Lower lobe of right lung (tissue), 2 donors: Measurements from ENCODE around the gene RBM20. TPM values are rescaled to one million over a fixed set of nuclear protein-coding genes. Genes with fewer than 3 reads are reported as not detected.
A peak's percentile ranks its signal among the peaks of the same experiment; 100 is the strongest.

Experiments used
- ATAC-seq, 2 donors: fragments of 200-7000 bp; cut with Tn5 transposase; one replicate each; pipeline ENCODE4 v1.9.1; 2020 to 2022; ENCODE audit warnings: mild to moderate bottlenecking in 2 of 2, moderate library complexity in 2 of 2
- DNase-seq: peaks from one replicate; pipeline ENCODE4 v3.0.0-alpha.2; 2020
- H3K27ac ChIP-seq: fragments of 200-600 bp; one replicate; pipeline ENCODE4 v1.8.0; 2022
- H3K27me3 ChIP-seq: fragments of 200-600 bp; one replicate; pipeline ENCODE4 v1.8.0; 2022; ENCODE audit warnings: low read depth
- H3K36me3 ChIP-seq: fragments of 200-600 bp; one replicate; pipeline ENCODE4 v1.8.0; 2022; ENCODE audit warnings: mild to moderate bottlenecking
- H3K4me1 ChIP-seq: fragments of 200-600 bp; one replicate; pipeline ENCODE4 v1.8.0; 2022
- H3K4me3 ChIP-seq: fragments of 200-600 bp; one replicate; pipeline ENCODE4 v1.8.0; 2022; ENCODE audit warnings: mild to moderate bottlenecking
- H3K9me3 ChIP-seq: fragments of 200-600 bp; one replicate; pipeline ENCODE4 v1.8.0; 2022
- CTCF ChIP-seq: fragments of 200-600 bp; IDR thresholded peaks from one replicate; pipeline ENCODE4 v1.8.0; 2022; ENCODE audit warnings: antibody characterized with exemption, mild to moderate bottlenecking
- intact Hi-C: fragments of 100-400 bp; cut with DNase I; formaldehyde crosslinking; loops from one replicate; pipeline ENCODE4 v1.11.0; 2022
- total RNA-seq: library from RNA; stranded (reverse); fragmentation: NEBNext Ultra II Directional; extraction: Animal tissue kit (Norgen Biotek cat#: 25700); gene quantifications from one replicate; pipeline ENCODE4 v1.2.1, GENCODE V29; 2021
- donor health status: DM: no; HTN: yes; CAD: no; lungs with severe emphysema.

The RBM20 gene
- total RNA-seq, 1 donor from 2014 or later, result 1.0 TPM

DNA sequence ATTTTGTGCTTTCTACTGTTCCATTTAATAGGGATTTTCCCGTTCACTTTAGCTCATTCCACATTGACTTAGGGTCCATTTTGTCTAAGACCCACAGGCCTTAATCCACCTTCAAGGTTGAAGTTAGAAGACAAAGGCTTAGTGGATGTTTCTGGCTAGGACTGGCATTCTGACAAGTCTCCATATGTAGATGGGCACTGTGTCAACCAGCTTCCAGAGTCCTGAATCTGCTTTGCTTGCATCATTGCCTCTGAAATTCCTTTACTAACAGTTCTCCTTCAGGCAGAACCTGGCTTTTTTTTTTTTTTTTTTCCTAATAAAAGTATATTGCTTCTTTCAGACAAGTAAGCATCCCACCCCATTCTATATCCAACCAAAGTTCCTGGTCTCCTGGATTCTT is 158.0 kb downstream of the RBM20 start:
- Histone ChIP-seq H3K27ac (no peak overlapping the region), H3K27me3 (peaks cover 3% of the 10 kb centered on the region), H3K4me3 (no peak overlapping the region), H3K36me3 (no peaks in the 10 kb centered on the region), H3K9me3 (no peaks in the 10 kb centered on the region), H3K4me1 (peaks cover 24% of the 10 kb centered on the region)
- intact Hi-C loops, result loop anchor here (10.0 kb wide), 1 partner anchor 93 kb away; no protein-coding TSS in a partner anchor
- ATAC-seq (no peak), DNase-seq (no peak)
- TF ChIP-seq CTCF, result no peak

GRCh38 chr10:110802551-110803238 is 158.6 kb downstream of the RBM20 start:
- H3K27me3 ChIP-seq, result peaks cover 5% of the 10 kb centered on the region
- H3K36me3 ChIP-seq, result no peaks in the 10 kb centered on the region
- ATAC-seq, result peak; percentile 80 to 86
- H3K9me3 ChIP-seq, result no peaks in the 10 kb centered on the region
- H3K4me1 ChIP-seq, result peaks cover 24% of the 10 kb centered on the region
- H3K4me3 ChIP-seq, result no peak overlapping the region
- peak; percentile 79 for DNase-seq
- no peak for TF ChIP-seq CTCF
- no peak overlapping the region for H3K27ac ChIP-seq
- intact Hi-C loops, result loop anchor here (10.0 kb wide), 1 partner anchor 92 kb away; no protein-coding TSS in a partner anchor

DNA sequence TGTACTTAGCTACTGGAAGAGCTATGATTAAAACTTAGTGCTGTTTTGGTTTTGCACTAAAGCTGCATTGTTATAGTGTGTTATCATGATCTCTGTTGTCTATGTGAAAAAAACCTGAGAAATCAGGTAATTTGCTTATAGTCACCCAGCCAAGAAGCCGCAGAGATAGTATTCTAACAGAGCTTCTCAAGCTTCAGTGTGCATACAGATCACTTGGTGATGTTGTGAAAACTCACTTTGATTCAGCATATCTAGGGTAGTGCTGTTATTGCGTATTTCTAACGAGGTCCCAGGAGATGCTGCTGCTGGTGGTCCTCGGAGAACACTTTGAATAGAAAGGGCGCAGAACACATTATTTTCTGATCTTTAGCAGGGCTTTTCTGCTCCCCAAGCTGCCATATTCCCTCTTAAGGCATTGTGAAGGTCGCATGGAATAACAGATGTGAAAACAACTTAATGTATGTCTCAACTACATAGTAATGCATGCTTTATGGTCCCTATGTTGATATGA is 159.2 kb downstream of the RBM20 start:
- no peaks in the 10 kb centered on the region for H3K9me3 ChIP-seq
- H3K27ac ChIP-seq, result no peak overlapping the region
- peaks cover 24% of the 10 kb centered on the region for H3K4me1 ChIP-seq
- TF ChIP-seq CTCF, result no peak
- peaks cover 5% of the 10 kb centered on the region for H3K27me3 ChIP-seq
- intact Hi-C loops, result loop anchor here (10.0 kb wide), 1 partner anchor 92 kb away; no protein-coding TSS in a partner anchor
- DNase-seq (no peak), ATAC-seq (no peak)
- H3K36me3 ChIP-seq, result no peaks in the 10 kb centered on the region
- H3K4me3 ChIP-seq, result no peak overlapping the region

DNA sequence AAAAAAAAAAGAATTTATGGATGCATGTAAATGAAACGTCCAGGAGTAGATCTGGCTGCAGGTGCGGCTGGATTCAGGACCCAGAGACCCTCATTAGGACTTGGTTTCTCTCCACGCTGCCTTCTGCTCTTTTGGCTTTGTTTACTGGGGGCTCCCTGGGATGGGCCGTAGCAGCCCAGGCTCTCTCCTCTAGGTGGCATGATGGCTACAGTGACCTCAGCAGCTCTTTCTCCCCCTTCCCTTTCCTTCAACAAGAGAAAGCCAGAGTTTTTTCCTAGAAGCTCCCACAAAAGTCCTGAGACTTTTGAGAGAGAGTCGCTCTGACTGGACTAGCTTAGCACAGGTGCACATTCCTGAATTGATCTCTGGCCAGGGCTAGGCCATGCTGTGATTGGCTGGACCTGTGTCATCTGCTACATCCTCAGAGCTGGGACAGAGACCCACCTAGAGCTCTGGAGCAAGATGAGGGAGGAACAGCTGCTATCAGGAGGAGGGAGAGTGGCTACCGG is 159.7 kb downstream of the RBM20 start:
- intact Hi-C loops, result loop anchor here (10.0 kb wide), 1 partner anchor 91 kb away; no protein-coding TSS in a partner anchor
- peaks cover 5% of the 10 kb centered on the region for H3K27me3 ChIP-seq
- H3K27ac ChIP-seq, result no peak overlapping the region
- peaks cover 24% of the 10 kb centered on the region for H3K4me1 ChIP-seq
- ATAC-seq (peak; percentile 79 to 86), DNase-seq (no peak)
- no peaks in the 10 kb centered on the region for H3K9me3 ChIP-seq
- H3K36me3 ChIP-seq, result no peaks in the 10 kb centered on the region
- peak; percentile 74 for TF ChIP-seq CTCF
- H3K4me3 ChIP-seq, result no peak overlapping the region

DNA sequence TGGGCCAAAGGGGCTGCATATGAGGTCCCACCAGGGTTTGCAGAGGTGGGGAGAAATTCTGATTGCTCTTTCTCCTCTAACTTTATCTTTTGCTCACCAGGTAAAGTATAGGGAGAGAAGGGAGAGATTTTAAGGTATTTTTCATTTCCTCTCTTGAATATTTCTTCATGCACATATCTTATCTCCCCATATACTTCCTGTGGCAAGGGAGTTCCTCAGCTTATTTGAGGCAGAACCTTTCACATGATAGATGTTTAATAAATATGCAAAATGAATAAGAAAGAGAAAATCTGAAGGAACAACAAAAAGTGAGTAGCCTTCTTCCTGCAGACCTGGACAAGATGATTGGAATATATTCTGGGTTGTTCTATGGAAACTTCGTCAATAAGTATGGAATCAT is 160.2 kb downstream of the RBM20 start:
- peaks cover 5% of the 10 kb centered on the region for H3K27me3 ChIP-seq
- H3K36me3 ChIP-seq, result no peaks in the 10 kb centered on the region
- no peak for TF ChIP-seq CTCF
- DNase-seq (no peak), ATAC-seq (no peak)
- H3K4me1 ChIP-seq, result peaks cover 24% of the 10 kb centered on the region
- no peaks in the 10 kb centered on the region for H3K9me3 ChIP-seq
- intact Hi-C loops, result loop anchor here (10.0 kb wide), 1 partner anchor 90 kb away; no protein-coding TSS in a partner anchor
- H3K27ac ChIP-seq, result no peak overlapping the region
- H3K4me3 ChIP-seq, result no peak overlapping the region
